CD4-positive, alpha-beta T cell treated with Interleukin-15 for 4 hours (primary cell): ENCODE data around the gene MRGPRD.
"Not testable (repeated sequence)": the region's sequence is repeated elsewhere in the genome, so short reads cannot be mapped to it uniquely, and the experiment has no call there.

ENCODE experiments used
- DNase-seq: peaks from one replicate; pipeline ENCODE4 v3.0.0-alpha.2; 2020; ENCODE audit warnings: low spot score

The MRGPRD gene

DNA sequence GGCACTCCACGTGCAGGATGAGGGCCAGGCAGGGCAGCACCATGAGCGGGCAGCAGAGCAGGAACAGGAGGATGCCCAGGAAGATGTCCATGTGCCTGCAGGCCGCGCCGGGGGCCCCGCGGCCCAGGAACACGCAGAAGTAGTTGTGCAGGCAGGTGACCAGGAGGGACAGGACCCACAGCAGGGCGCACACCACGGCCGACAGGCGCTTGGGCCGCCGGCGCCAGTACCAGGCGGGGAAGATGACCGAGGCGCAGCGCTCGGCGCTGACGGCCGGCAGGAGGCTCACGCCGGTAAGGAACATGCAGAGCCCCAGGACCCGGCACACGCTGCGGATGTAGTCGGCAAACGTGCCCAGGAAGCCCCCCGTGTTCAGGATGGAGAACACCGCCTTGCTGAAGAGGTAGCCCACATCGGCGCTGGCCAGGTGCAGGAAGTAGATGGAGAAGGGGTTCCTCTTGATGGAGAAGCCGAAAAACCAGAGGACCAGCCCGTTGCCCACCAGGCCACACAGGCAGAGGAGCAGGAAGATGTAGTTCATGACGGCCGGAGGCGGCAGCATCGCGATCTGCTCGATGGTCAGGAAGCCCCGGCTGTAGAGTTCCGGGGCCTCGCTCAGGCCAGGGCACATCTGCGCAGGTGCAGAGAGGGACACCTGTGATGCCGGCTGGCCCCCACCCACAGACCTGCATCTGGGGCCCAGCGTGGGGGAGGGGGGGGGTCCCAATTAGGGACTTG lies 25.0 kb upstream of the MRGPRD start:
- DNase-seq = no peak

DNA sequence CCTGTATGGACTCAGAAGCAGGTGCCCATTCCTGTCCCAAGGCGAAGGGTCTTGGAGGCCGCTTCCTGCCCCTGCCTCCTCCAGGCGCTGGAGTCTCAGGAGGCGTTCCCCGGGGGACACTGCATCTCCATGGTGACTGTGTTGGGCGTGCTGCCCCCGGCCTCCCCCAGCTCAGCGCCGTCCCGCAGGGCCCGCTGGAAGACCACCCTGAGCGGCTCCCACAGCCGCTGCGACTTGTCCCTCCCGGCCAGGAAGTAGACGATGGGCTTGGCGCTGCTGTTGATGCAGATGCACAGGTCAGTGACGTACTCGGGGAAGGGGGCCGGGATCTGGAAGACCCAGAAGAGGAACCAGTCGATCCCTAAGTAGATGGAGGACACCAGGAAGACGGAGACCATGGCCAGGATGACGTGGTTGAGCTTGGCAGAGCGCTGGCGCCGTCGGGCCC lies 24.4 kb upstream of the MRGPRD start:
- no peak for DNase-seq

DNA sequence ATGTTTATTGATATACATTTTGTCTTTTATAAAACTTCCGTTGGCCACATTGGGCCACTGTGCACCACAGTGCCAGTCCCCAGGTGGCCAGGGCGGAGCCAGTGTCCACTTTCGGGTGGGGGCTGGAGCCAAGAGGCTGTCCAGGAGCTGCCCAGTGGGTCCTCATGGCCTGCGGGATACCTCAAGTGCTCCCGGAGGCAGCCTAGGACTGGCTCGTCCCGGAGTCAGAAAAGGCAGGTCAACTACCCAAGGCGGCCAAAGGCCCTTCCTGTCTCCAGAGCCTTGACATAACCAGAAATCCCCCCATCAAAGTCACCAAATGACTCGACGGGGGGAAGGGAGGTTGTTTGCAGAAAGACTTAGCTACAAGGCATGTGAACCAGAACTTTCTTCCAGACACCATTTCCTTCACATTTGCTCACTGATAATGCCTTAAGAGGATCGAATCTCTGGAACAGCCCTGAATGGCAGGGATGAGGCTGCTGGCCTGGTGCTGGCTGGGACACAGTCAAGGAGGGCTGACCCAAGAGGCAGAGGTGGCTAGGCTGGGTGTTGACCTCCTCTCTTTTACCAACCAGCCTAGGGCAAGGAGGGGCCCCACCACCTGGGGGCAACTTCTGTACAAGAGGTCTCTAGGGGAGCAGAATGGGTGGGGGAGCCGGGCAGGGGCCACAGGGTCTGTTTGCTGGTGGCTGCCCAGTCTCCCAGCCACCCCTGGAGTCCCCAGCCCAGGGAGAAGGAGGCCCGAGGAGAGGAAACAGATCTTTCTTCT lies 23.8 kb upstream of the MRGPRD start:
- DNase-seq = no peak

DNA sequence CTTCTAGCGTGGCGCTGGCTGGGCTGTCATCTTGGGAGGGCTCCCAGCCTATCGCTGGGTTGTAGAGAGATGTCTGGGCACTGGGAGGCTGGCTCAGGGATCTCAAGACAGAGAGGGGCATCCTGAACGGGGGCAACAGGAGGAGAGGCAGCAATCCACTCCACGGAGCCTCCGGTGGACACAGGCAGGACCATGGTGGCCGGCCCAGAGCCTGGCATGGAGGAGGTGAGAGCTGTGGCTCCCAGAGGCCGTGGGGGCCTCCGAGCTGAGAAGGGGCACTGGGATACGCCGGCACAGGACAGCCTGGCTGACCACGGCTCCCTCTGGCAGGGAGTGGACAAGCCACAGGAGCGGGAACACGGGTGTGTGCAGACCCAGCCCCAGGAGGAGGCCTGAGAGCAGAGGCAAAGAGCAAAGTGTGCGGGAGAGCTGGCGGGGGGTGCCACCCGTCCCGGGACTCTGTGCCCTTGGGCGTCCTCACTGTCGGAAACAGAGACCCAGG lies 23.1 kb upstream of the MRGPRD start:
- no peak for DNase-seq

DNA sequence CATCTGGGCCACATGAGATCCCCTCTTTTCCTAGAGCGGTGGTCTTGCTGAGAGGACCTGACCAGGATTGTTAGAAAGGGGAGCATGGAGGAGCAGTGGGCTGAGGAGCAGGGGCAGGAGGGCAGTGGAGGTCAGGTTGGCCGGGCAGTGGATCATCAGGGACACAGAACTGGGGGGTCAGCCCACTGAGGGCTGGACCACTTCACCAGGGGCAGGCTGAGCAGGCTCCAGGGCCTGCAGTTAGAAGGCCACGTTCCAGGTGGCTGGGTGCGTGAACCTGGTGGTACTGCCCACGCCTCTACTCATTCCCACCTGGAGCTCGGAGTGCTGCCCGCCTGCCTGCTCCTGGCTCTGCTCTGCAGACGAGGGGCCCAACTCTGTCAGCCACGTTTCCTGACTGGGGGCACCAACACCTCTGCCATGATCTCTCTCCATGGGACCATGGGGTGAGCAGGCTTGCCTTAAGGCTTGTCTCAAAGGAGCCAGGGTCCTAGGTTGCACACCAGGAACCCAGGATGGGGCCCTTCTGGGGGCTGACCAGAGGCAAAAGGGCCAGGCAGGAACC lies 22.6 kb upstream of the MRGPRD start:
- no peak for DNase-seq

DNA sequence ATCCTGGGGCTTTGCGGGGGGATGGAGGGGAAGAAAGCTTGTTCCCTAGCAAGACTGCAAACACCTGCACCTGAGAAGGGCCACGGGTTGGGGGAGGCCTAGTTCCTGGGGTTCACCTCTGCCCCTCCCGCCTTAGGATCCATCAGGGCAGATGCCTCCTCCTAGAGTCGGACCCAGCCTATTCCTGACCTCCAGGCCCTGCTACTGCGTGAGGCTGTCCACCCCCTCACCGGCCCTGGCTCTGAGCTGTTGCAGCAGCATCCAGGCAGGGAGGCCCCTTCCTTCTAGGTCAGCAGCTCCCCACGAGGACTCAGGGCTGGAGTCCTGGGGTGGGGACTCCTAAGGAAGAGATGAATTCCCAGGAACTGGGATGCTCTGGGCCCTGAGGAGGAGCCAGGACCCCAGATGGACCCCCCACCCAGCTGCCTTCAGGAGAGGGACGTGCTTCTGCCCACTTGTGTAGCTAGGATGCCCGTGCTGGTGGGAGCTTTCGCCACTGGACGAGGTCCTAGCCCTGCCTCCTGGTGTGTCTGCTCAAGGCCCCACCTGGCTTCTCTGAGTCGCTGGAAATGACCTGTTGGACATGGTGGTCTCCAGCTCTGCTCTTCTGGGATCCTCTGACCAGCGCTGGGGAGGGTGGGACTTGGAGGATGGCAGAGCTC lies 21.9 kb upstream of the MRGPRD start:
- DNase-seq = no peak

DNA sequence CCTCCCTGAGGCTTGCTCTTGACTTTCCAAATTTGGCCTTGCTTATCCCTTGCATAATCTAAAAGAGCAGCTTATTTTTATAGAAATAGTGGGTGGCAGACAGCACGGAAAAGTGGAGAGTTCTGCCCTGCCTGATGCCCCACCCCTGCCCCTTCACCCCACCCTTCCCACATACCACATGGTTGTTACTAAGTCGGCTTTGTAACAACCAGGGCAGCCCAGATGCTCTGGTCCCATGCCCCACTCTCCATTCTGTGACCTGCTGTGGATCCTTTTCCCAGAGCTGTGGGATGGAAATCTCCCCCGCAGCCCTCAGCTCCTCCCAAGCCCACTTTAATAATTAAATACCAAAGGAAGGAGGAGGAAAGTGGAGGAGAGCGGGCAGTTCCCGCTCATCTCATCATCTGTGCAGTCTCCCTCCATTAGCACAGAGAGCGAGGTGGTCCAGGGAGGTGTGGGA lies 21.4 kb upstream of the MRGPRD start:
- DNase-seq = no peak

DNA sequence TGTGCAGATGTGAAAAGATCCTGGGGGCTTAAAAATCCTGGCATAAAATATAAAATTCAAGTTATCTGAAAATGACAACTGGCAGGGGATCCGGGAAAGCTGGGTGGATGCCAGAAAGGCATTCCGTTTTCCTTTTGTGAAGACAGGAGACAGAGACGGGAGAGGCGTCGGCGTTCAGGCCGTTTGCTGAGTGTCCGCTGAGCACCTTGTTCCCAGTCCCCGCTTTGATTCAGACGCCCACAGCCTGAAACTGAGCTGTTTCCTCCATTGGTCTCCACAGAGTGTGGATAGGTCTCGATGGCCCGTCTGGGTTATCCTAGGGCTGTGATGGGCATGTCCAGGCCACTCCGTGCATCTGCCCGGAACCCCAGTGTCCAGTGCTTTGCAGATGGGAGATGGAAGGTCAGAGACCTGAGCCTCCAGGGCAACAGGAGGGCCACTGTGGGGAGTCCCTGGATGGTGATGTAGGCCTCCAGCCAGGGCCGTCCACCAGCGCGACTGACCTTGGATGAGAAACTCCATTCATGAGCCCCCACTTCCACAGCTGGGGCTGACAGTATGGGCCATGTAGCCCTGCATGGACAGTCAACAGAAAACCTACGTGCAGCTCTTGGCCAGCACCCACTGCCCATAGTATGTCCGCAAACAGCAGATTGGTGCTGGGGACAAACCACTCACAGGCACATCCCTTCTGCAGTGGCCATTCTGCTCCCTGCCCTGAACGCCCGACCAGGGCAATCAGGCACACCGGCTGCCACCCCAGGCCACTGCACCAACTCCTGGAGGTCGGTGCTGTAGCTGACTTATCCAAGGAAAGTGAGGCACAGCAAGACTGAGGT lies 20.7 kb upstream of the MRGPRD start:
- no peak for DNase-seq

DNA sequence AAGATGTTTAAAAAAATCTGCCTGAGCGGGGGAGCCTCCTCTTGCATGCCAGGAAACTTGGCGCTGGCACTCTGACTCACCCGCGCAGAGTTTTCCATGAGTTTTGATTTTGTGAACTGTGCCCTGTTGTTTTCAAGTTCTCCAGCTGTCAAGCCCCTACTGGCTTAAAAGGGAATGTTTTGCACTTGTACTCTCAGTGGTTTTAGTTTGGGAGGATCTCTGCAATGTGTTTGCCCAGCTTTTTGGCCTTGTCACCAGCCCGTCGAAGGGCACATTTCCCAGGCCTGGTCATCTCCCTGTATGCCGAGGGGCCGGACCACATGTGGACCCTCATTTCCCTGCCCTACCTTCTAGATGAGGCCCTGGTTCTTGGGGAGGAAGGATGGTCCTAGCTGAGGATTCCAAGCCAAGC lies 20.1 kb upstream of the MRGPRD start:
- no peak for DNase-seq

DNA sequence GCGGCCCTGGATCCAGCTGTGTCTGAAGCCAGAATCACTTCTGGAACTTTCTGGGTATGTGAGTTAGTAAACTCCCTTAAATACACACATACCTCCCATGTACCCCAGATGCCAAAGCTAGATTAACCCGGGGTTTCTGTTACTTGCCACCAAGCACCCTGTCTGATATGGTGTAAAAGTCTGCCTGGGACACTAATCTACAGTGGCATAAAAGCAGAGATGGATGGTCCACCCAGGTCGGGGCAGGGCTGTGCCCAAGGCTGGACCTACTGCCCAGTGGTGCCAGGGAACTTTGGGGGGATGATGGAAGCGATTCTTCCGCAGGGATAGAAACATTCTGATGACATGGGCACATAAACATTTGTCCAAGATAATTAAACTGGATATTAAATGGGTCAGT lies 19.6 kb upstream of the MRGPRD start:
- DNase-seq = no peak

DNA sequence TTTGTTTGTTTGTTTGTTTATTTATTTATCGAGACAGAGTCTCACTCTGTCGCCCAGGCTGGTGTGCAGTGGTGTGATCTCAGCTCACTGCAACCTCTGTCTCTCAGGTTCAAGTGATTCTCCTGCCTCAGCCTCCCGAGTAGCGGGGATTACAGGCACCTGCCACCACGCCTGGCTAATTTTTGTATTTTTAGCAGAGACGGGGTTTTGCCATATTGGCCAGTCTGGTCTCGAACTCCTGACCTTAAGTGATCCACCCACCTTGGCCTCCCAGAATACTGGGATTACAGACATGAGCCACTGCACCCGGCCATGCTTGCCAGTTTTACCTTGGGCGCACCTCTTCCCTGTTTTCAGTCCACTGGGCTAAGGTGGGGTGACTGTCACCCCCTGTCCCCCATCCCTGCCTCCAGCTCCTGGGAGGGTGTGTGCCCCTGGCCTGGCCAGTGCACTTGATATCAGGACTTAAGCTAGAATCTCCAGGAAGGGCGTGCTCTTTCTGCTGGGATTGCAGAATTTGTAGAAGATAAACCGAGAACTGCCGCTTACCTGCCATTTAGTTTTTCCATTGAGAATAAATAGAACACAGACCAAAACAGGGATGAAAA lies 19.1 kb upstream of the MRGPRD start:
- not testable (repeated sequence) for DNase-seq

DNA sequence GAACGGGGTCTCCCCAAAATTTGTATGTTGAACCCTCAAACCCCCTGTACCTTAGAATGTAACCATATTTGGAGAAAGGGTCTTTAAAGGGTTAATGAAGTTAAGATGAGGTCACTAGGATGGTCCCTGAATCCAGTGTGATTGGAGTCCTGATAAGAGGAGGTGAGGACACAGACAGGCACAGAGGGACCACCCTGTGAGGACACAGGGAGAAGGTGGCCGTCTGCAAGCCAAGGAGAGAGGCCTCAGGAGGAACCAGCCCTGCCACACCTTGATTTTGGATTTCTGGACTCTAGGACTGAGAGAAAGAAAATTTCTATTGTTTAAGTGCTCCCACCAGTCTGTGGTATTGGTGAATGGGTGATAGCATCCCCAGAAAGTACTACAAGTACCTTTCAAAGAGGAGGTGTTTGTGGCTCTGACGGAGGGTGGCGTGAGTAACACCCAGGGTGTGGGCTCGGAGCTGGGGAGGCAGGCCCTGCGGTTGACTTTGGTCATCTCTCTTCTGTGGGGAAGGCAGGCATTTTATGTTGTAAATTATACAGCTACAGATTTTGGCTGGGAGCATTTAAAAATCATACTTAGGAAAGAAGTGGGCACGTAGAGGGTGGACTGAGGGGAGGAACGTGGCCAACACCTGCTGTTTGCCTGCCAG lies 18.4 kb upstream of the MRGPRD start:
- no peak for DNase-seq

DNA sequence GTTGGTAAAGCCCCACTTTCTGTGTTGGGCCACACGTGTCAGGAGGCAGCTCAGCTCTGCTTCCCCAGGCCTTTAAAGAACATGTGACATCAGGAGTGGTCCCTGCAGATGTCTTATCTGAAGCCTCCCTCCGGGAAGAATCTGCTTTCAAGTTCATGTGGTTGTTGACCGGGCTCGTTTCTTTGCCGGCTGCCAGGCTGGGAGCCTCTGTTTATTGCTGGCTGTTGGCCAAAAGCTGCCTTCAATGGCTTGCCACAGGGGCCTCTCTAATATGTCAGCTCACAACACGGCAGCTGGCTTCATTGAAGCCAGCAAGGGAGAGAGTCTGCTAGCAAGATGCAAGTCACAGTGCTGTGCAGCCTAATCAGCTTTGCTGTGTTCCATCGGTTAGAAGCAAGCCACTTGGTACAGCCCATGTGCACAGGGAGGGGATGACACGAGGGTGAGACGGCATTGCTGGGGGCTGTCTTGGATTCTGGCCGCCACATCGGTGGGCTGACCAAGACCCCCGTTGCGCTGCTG lies 17.7 kb upstream of the MRGPRD start:
- no peak for DNase-seq

DNA sequence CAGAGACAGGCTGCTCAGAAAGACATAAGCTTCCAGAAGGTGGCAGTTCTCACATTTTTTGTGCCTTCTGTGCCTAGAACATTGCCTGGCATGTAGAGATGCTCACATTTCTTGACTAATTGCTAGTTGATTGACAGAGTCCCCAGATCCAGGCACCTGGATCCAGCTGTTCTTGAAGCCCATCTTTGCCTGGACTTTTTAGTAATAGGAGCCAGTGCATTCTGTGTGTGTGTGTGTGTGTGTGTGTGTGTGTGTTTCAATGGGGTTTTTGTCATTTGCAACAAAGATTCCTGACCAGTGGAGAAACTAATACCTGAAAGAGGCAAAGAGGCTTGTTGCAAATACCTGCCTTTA lies 17.2 kb upstream of the MRGPRD start:
- DNase-seq = no peak

DNA sequence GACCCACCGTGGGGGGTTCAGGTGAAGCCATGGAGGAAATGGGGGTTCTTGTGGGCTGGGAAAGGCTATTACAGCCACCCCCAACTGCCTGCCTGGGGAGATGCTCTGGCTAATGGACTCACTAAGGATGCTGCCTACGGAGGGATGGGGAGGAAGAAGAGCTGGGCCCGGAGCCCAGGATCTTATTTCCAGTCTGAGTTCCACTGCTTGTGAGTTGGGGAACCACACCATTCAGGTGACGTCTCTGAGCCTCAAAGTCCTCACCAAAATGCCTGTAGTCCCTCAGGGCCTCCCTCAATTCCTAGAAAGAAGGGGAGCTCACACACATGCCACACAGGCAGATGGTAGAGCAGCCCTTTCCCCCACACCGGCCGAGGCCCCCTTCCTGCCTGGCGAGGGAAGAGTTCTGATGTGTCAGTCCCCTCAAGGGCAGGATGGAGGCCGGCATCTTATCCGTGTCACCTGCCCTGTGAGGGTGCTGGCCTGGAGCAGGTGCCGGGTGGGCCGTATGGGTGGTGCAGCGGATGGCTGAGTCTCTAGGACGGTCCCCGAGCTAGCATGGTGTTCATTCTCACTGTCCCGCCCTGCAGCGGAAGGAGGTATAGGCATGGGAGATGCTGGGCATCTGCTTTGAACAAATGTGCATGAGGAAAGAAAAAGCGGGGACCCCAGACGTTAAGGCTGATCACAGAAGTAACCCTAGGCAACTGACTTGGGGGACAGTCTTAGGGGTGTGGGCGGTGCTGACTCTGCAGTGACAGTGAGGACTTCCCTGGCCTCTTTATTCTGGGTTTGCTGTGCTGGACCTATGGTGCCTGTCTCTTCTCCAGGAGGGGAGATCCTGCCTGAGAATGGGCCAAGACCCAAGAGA lies 16.6 kb upstream of the MRGPRD start:
- no peak for DNase-seq

DNA sequence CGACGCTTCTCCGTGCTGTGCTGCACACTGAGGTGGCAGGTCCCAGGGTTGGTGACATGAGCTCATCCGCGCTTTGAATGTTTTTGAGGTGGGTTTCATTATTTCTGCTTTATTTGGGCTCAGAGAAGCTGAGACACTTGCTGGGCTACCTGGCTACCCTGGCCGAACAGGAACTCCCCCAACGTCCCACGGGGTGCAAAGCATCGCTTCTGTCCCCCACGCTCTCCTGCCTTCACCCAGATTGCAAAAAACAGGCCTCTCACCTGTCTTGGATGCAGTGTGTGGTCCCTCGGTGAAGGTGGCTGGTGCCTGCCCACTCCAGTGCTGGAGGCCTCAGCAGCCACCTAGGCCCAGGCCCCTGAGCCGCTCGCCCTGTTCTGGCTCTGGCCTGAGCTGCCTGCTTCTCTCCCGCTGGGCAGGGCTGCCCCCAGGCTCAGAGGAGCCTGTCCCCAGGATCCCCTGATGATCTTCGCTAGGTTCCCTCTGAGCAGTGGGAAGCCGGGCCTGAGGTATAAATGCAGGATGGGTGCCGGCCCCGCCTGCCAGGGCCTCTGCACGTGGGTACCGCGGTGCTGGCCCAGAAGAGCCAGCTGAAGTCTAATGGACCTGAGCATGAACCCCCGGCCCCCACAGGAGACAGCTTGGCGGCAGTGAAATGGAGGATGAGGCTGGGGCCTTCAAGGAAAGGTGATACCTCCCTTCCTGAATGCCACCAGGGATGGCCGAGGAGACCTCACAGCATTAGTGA lies 15.8 kb upstream of the MRGPRD start:
- no peak for DNase-seq

DNA sequence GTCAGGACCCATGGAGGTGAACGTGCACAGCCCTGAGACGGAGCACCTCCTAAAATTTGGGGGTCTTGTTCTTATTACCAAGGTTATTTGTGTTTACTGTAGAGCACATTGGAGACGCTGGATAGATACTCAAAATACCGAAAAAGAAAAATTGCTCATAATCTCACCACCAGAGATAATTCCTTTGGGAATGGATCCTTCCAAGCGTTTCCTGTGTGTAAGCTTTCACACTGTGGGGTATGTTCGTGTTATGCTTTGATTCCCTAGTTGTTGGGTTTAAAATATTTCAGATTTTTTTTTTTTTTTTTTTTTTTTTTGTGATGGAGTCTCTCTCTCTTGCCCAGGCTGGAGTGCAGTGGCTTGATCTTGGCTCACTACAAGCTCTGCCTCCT lies 14.1 kb upstream of the MRGPRD start:
- no peak for DNase-seq

DNA sequence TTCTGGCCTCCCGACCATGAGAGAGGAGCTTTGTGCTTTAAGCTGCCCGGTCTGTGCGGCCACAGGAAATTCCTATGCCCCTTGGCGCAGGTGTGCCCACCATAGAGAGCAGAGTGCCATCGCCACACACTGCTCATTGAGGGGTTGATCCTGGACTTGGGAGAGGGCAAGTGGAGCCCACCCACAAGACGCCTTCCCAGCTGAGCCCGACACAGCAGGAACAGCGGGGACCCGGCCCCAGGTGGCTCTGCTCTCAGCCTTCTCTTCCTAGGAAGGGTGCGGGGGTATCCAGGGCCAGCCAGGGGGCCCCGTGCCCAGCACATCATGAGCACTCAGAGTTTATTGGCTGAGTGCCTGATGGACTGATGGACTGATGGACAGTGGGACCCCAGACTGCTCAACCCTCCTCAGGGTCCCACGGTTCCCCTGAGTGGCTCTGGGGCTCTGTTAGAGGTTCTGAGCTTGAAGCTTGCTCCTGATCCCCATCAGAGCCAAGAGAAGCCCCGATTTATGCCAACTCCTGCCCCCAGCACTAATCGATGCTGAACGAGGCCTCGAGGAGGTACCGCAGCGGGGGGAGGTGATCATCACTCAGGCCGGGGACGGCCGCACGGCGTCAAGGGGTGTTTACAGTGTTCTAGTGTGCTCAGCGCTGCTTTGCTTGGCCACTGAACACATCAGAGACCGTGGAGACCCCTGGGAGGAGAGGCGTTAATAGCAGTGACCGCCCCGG lies 13.5 kb upstream of the MRGPRD start:
- no peak for DNase-seq
